HepG2 (cell line): ENCODE measurements around the gene BARHL2. TPM values are rescaled to one million over a fixed set of nuclear protein-coding genes. Genes with fewer than 3 reads are reported as not detected.

Experiments used
- ATAC-seq: fragments of 200-7000 bp; cut with Tn5 transposase; 3 replicates; pipeline ENCODE4 v1.9.1; 2020; ENCODE audit warnings: mild to moderate bottlenecking, moderate library complexity
- BruUV-seq: library from RNA; stranded (reverse); fragments of 400-500 nt; replicated peaks from 2 replicates; lab custom pipeline; 2021; lab: Mats Ljungman, UMichigan
- CTCF ChIA-PET: fragments of 300-600 bp; formaldehyde crosslinking; extraction: SDS; loops from one replicate; lab custom pipeline; 2021; ENCODE audit warnings: low total read pairs, inconsistent platforms, low intra/inter-chr PET ratio; lab: Yijun Ruan, JAX
- POLR2A ChIA-PET: fragments of 350-600 bp; sonication (Branson Sonifier 250); formaldehyde crosslinking; loops from one replicate; lab custom pipeline; 2020; ENCODE audit warnings: antibody characterized with exemption, inconsistent platforms; lab: Yijun Ruan, JAX
- DNase-seq: peaks from one replicate; pipeline ENCODE4 v3.0.0-alpha.2; 2015; ENCODE audit warnings: low spot score
- FAIRE-seq: peaks from 3 replicates; lab custom pipeline; 2011; peaks lifted over from hg19 to GRCh38; lab: Jason Lieb, UNC
- H2AFZ ChIP-seq: one replicate; pipeline ENCODE4 v1.6.1; 2011; ENCODE audit warnings: low read length, inconsistent platforms
- H3K27ac ChIP-seq: fragments of 300-600 bp; 3 replicates; pipeline ENCODE4 v1.8.0; 2011; ENCODE audit warnings: mixed run types, mild to moderate bottlenecking, mixed read lengths, low read length, inconsistent platforms; ENCODE audit not compliant: insufficient read depth; ENCODE audit errors: extremely low read length
- H3K27me3 ChIP-seq, 2 experiments: fragments of 200-600 bp in 1 of 2; 2 replicates in 1 of 2; 3 replicates in 1 of 2; pipeline versions ENCODE4 v1.6.0 to v1.8.0; 2011; ENCODE audit warnings: low read length in 2 of 2, mild to moderate bottlenecking in 2 of 2, moderate library complexity in 2 of 2, inconsistent platforms in 1 of 2; ENCODE audit not compliant: insufficient read depth in 2 of 2, control insufficient read depth in 1 of 2
- H3K36me3 ChIP-seq, 2 experiments: fragments of 200-600 bp in 1 of 2; replicated peaks in 1 of 2; 2 replicates in 1 of 2; 3 replicates in 1 of 2; pipeline versions ENCODE4 v1.5.1 to v1.8.0; 2011; ENCODE audit warnings: low read length in 2 of 2, inconsistent platforms in 1 of 2; ENCODE audit not compliant: insufficient read depth in 2 of 2, control insufficient read depth in 1 of 2
- H3K4me1 ChIP-seq: 2 replicates; pipeline ENCODE4 v1.5.1; 2012; ENCODE audit warnings: low read length, inconsistent platforms; ENCODE audit not compliant: insufficient read depth
- H3K4me2 ChIP-seq: 2 replicates; pipeline ENCODE4 v1.6.0; 2011; ENCODE audit warnings: low read depth, low read length, inconsistent platforms
- H3K4me3 ChIP-seq, 3 experiments: fragments of 200-600 bp in 1 of 3; sonication (generic), shearing (Covaris generic) in 1 of 3; replicated peaks in 1 of 3; 2 replicates each; pipeline ENCODE4 v1.5.1; 2011 to 2016; ENCODE audit warnings: low read length in 3 of 3, inconsistent platforms in 2 of 3, low read depth in 2 of 3, mild to moderate bottlenecking in 2 of 3, control low read depth in 1 of 3, mixed read lengths in 1 of 3; ENCODE audit not compliant: insufficient read depth in 1 of 3
- H3K79me2 ChIP-seq: one replicate; pipeline ENCODE4 v1.6.1; 2011; ENCODE audit warnings: low read length, inconsistent platforms; ENCODE audit not compliant: insufficient read depth
- H3K9ac ChIP-seq: 2 replicates; pipeline ENCODE4 v1.6.0; 2011; ENCODE audit warnings: mild to moderate bottlenecking, low read depth, low read length, inconsistent platforms; ENCODE audit not compliant: insufficient read depth
- H3K9me3 ChIP-seq: 2 replicates; pipeline ENCODE4 v1.5.1; 2012; ENCODE audit warnings: mild to moderate bottlenecking, low read length
- H4K20me1 ChIP-seq: 2 replicates; pipeline ENCODE4 v1.6.0; 2011; ENCODE audit warnings: inconsistent platforms, mild to moderate bottlenecking, low read length, moderate library complexity; ENCODE audit not compliant: insufficient read depth
- FOXC1 ChIP-seq: sonication (generic); formaldehyde crosslinking; IDR thresholded peaks from 2 replicates; pipeline ENCODE4 v1.8.0; 2022; ENCODE audit warnings: mild to moderate bottlenecking, missing genetic modification reagents, borderline replicate concordance
- GABPB1 ChIP-seq: IDR thresholded peaks from 2 replicates; pipeline ENCODE4 v1.6.1; 2016; ENCODE audit warnings: mild to moderate bottlenecking, missing genetic modification reagents, moderate library complexity, missing compliant biosample characterization
- KDM2A ChIP-seq: sonication (generic); formaldehyde crosslinking; IDR thresholded peaks from 2 replicates; pipeline ENCODE4 v1.4.0; 2020; ENCODE audit warnings: low read depth, missing genetic modification reagents, borderline replicate concordance
- PLRG1 ChIP-seq: fragments of 450-650 bp; conservative IDR thresholded peaks from 2 replicates; pipeline ENCODE4 v1.6.1; 2016
- RFX3 ChIP-seq: IDR thresholded peaks from 2 replicates; pipeline ENCODE4 v1.6.1; 2016; ENCODE audit warnings: missing biosample characterization, missing genetic modification reagents
- SALL2 ChIP-seq: sonication (generic); formaldehyde crosslinking; IDR thresholded peaks from 2 replicates; pipeline ENCODE4 v1.8.1; 2023; ENCODE audit warnings: mild to moderate bottlenecking, missing genetic modification reagents, inconsistent platforms
- ZNF12 ChIP-seq: sonication (generic); formaldehyde crosslinking; IDR thresholded peaks from 2 replicates; pipeline ENCODE4 v1.5.0; 2020; ENCODE audit warnings: missing genetic modification reagents
- WGBS: methylation state at CpG from one replicate; pipeline ENCODE4 v1.1.6; 2017; ENCODE audit warnings: low lambda C conversion rate; 5-methylcytosine and 5-hydroxymethylcytosine counted together
- in situ Hi-C: cut with HindIII; loops from 2 replicates; pipeline ENCODE4 v1.10.0; 2017; ENCODE audit warnings: low pct_unique_long_range_greater_than_20kb; ENCODE audit not compliant: extremely low pct_ligation_motif_present
- intact Hi-C: fragments of 100-400 bp; cut with micrococcal nuclease; formaldehyde crosslinking; loops from one replicate; pipeline ENCODE4 v1.10.0; 2022; ENCODE audit not compliant: unreplicated experiment
- polyA plus RNA-seq, 8 experiments: library from polyadenylated mRNA; depleted of rRNA in 3 of 8; stranded (reverse) in 7 of 8; unstranded in 1 of 8; fragments of >200 nt; fragmentation: Illumina TruSeq in 4 of 8; extraction: Trizol in 4 of 8; gene quantifications; 2 replicates each; pipeline versions ENCODE4 v1.2.1 to v1.2.3, GENCODE V29; 2011 to 2016; ENCODE audit warnings: low read depth in 4 of 8, missing spikeins in 1 of 8, mixed read lengths in 1 of 8; ENCODE audit not compliant: insufficient read depth in 1 of 8
- total RNA-seq, 5 experiments: library from RNA; depleted of rRNA; stranded (reverse); fragments of >200 nt; fragmentation: Illumina TruSeq; extraction: Trizol; gene quantifications; 2 replicates each; pipeline ENCODE4 v1.2.3, GENCODE V29; 2016; ENCODE audit warnings: low read depth in 1 of 5
- TF ChIP-seq, protein P1 (sequence below): sonication (generic); formaldehyde crosslinking; IDR thresholded peaks from 2 replicates; pipeline ENCODE4 v1.5.0; 2020; ENCODE audit warnings: mild to moderate bottlenecking, missing genetic modification reagents

BARHL2 gene
- total and polyA plus RNA-seq, 2 of the 13 experiments (the other 11 are each of a cell fraction or from before 2014, with no cell fraction given) = not detected

GRCh38 chr1:90725657-90726424, 8.7 kb upstream of the BARHL2 start:
- Histone ChIP-seq H4K20me1 (no peaks in the 10 kb centered on the region), H3K4me1 (0 out of 2 replicates have a peak, but pooled peaks cover 13% of the 10 kb centered on the region), H3K9me3 (no peaks in the 10 kb centered on the region), H3K27ac (no peak overlapping the region), H3K36me3 (no peaks in the 10 kb centered on the region), H3K9ac (no peak overlapping the region), H3K4me3 (peak overlapping the region; percentile 41 to 61 (median 42)), H3K4me2 (peak overlapping the region; percentile 70), H3K27me3 (peaks cover 4 to 48% of the 10 kb centered on the region in 2 experiments; a peak in 4 of 5 replicates), H2AFZ (no peak overlapping the region), H3K79me2 (no peaks in the 10 kb centered on the region)
- FAIRE-seq = no peak
- ChIA-PET CTCF (no interaction called here), POLR2A (no interaction called here)
- TF ChIP-seq ZNF12 (CRISPR knock-in tag) (no peak), RFX3 (CRISPR knock-in tag) (no peak), PLRG1 (no peak), GABPB1 (0 out of 2 replicates have a peak, but pooled peaks have one; percentile 11), SALL2 (no peak), FOXC1 (CRISPR knock-in tag) (no peak), KDM2A (0 out of 2 replicates have a peak, but pooled peaks have one; percentile 21)
- TF ChIP-seq, protein P1, sequence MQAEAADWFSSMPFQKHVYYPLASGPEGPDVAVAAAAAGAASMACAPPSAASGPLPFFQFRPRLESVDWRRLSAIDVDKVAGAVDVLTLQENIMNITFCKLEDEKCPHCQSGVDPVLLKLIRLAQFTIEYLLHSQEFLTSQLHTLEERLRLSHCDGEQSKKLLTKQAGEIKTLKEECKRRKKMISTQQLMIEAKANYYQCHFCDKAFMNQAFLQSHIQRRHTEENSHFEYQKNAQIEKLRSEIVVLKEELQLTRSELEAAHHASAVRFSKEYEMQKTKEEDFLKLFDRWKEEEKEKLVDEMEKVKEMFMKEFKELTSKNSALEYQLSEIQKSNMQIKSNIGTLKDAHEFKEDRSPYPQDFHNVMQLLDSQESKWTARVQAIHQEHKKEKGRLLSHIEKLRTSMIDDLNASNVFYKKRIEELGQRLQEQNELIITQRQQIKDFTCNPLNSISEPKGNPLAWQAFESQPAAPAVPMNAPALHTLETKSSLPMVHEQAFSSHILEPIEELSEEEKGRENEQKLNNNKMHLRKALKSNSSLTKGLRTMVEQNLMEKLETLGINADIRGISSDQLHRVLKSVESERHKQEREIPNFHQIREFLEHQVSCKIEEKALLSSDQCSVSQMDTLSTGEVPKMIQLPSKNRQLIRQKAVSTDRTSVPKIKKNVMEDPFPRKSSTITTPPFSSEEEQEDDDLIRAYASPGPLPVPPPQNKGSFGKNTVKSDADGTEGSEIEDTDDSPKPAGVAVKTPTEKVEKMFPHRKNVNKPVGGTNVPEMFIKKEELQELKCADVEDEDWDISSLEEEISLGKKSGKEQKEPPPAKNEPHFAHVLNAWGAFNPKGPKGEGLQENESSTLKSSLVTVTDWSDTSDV (CRISPR knock-in tag) = no peak
- peak; percentile 71 for ATAC-seq
- DNase-seq = no peak
- intact Hi-C loops (no loop called here), in situ Hi-C loops (loop anchor here (10.0 kb wide), 1 partner anchor 439 kb away; no protein-coding TSS in a partner anchor)
- BruUV-seq = no TSS peak
- WGBS = 39% methylated on average over 29 of the region's 44 CpGs
